AG04449 (cell line): ENCODE measurements around the gene RASSF7.

Experiments used
- CTCF ChIA-PET: fragments of 350-600 bp; formaldehyde crosslinking; extraction: SDS; loops from one replicate; lab custom pipeline; 2021; ENCODE audit warnings: antibody characterized with exemption; lab: Yijun Ruan, JAX
- POLR2A ChIA-PET: fragments of 400-600, 350-600 bp; formaldehyde crosslinking; extraction: SDS; loops from one replicate; lab custom pipeline; 2020; ENCODE audit warnings: antibody characterized with exemption, inconsistent platforms; lab: Yijun Ruan, JAX
- DNase-seq: peaks from one replicate; pipeline ENCODE4 v3.0.0-alpha.2; 2010; ENCODE audit warnings: low read depth, low spot score
- H3K4me3 ChIP-seq: 2 replicates; pipeline ENCODE4 v1.5.1; 2011; ENCODE audit warnings: low read depth, mild to moderate bottlenecking, control low read depth, low read length
- CTCF ChIP-seq: IDR thresholded peaks from one replicate; pipeline ENCODE4 v1.5.1; 2011; ENCODE audit warnings: mild to moderate bottlenecking, moderate library complexity, low read length, control low read depth, inconsistent platforms; ENCODE audit not compliant: insufficient read depth; ENCODE audit errors: missing control alignments

The RASSF7 gene

GRCh38 chr11:610146-610801 lies 49.5 kb downstream of the RASSF7 start:
- ChIA-PET CTCF (no interaction called here), POLR2A (no interaction called here)
- TF ChIP-seq CTCF, result no peak
- no peak for DNase-seq
- H3K4me3 ChIP-seq, result no peak overlapping the region

GRCh38 chr11:611001-611996 lies 50.5 kb downstream of the RASSF7 start:
- H3K4me3 ChIP-seq, result no peak overlapping the region
- ChIA-PET POLR2A (no interaction called here), CTCF (no interaction called here)
- DNase-seq, result no peak
- no peak for TF ChIP-seq CTCF

- TF ChIP-seq CTCF, result peak; percentile 5
- ChIA-PET POLR2A (interaction anchor here (0.7 kb wide), 1 partner anchor 11 kb away, joined by 3 read pairs; no protein-coding TSS in a partner anchor), CTCF (no interaction called here)
- H3K4me3 ChIP-seq, result no peak overlapping the region
- DNase-seq, result no peak
Measured at GRCh38 chr11:612201-612960, 51.6 kb downstream of the RASSF7 start.

GRCh38 chr11:612961-613300 lies 52.2 kb downstream of the RASSF7 start:
- H3K4me3 ChIP-seq, result no peak overlapping the region
- POLR2A ChIA-PET, result no interaction called here
- CTCF ChIA-PET, result no interaction called here
- no peak for DNase-seq
- no peak for TF ChIP-seq CTCF

- DNase-seq, result no peak
- ChIA-PET POLR2A (no interaction called here), CTCF (interaction anchor here (1.3 kb wide), 1 partner anchor 110 kb away, joined by 6 read pairs; no protein-coding TSS in a partner anchor)
- H3K4me3 ChIP-seq, result no peak overlapping the region
- no peak for TF ChIP-seq CTCF
Measured at GRCh38 chr11:613369-613968, 52.7 kb downstream of the RASSF7 start.
